Fibroblast of mammary gland (primary cell): Measurements from ENCODE around the gene USP7.

Source experiments
- DNase-seq: peaks from one replicate; pipeline ENCODE4 v3.0.0-alpha.2; 2010; ENCODE audit warnings: low read depth
- H3K4me3 ChIP-seq: 2 replicates; pipeline ENCODE4 v1.5.1; 2011; ENCODE audit warnings: low read depth, mild to moderate bottlenecking, low read length, moderate library complexity; ENCODE audit not compliant: control insufficient read depth
- TF ChIP-seq, protein P1 (sequence below): conservative IDR thresholded peaks from 2 replicates; pipeline ENCODE4 v1.5.1; 2011; ENCODE audit warnings: low read depth, low read length, inconsistent platforms; ENCODE audit not compliant: control insufficient read depth, insufficient read depth

USP7 gene

DNA sequence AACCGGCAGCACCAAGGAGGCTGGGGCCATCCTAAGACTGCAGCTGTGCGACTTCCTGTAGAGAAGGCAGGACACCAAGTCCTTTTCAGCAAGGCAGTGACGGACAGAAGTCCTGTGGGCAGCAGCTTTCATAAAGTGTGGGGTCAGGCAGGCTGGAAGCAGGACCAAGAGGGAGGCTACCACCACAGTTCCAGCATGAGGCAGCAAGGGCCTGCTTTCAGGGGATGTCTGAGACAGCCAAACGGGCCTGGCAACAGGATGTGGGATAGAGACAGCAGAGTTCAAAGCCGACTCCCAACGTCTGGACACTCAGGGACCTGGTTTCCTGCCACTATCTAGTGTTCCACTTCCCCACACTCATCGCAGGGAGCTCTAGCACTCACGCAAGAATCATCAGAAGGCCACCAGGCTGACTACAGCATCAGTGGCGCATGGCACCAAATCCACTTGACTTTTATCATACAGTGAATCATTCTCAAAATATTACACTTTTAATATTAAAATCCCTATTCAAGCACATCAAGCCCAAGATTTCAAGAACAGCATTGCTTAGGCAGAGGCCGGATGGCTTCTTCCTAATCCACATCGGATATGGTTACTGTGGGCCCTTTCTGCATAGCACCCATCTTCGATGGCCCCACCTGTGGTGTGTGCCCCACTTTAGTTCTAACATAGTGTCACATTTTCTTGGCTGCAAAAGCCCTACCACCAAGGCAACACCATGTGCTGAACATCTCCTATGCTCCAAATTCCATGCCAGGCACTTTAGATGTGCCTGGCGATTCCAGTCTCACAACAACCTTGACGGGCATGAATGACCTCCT, 5.2 kb downstream of the USP7 start:
- DNase-seq = peak; percentile 73
- H3K4me3 ChIP-seq = no peak overlapping the region
- TF ChIP-seq, protein P1, sequence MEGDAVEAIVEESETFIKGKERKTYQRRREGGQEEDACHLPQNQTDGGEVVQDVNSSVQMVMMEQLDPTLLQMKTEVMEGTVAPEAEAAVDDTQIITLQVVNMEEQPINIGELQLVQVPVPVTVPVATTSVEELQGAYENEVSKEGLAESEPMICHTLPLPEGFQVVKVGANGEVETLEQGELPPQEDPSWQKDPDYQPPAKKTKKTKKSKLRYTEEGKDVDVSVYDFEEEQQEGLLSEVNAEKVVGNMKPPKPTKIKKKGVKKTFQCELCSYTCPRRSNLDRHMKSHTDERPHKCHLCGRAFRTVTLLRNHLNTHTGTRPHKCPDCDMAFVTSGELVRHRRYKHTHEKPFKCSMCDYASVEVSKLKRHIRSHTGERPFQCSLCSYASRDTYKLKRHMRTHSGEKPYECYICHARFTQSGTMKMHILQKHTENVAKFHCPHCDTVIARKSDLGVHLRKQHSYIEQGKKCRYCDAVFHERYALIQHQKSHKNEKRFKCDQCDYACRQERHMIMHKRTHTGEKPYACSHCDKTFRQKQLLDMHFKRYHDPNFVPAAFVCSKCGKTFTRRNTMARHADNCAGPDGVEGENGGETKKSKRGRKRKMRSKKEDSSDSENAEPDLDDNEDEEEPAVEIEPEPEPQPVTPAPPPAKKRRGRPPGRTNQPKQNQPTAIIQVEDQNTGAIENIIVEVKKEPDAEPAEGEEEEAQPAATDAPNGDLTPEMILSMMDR = no peak

DNA sequence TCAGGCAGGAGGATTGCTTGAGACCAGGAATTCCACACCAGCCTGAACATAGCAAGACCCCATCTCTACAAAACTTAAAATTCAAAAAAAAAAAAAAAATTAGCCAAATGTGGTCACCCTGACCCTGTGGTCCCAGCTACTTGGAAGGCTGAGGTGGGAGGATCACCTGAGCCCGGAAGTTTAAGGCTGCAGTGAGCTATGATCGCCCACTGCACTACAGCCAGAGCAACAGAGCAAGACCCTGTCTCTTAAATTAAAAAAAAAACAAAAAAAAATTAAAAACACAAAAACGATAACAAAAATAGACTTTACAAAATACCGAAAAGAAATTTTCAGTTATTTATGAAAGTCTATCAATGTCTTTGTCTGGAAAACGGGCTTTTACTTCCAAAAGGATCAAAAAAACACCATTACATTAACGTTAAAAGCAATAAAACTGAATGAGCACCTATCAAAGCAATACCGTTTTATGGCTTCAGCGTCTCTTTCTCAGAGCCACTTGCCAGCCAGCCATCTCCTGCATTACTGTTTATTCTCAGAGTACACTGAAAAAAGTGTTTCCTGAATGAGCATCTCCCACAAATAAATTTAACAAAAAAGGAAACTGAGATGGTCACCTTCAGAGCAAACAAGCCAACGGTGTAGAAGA, 6.1 kb downstream of the USP7 start:
- DNase-seq = no peak
- TF ChIP-seq, protein P1 = no peak
- no peak overlapping the region for H3K4me3 ChIP-seq

DNA sequence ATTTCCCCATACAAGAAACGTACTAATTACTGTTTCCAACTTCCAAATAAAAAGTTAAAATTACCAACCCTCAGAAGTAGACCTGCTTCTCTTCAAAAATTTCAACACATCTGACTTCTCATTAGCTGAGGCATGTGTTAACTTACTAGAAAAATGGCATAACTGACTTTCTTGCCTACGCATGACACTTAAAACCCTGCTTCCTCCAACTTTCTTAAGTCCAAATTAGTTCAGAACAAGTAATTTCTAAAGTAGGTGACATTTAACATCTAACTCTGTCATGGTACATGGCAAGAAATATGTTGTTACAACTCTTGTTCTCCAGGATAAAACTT, 6.7 kb downstream of the USP7 start:
- H3K4me3 ChIP-seq = no peak overlapping the region
- no peak for DNase-seq
- TF ChIP-seq, protein P1 = no peak

DNA sequence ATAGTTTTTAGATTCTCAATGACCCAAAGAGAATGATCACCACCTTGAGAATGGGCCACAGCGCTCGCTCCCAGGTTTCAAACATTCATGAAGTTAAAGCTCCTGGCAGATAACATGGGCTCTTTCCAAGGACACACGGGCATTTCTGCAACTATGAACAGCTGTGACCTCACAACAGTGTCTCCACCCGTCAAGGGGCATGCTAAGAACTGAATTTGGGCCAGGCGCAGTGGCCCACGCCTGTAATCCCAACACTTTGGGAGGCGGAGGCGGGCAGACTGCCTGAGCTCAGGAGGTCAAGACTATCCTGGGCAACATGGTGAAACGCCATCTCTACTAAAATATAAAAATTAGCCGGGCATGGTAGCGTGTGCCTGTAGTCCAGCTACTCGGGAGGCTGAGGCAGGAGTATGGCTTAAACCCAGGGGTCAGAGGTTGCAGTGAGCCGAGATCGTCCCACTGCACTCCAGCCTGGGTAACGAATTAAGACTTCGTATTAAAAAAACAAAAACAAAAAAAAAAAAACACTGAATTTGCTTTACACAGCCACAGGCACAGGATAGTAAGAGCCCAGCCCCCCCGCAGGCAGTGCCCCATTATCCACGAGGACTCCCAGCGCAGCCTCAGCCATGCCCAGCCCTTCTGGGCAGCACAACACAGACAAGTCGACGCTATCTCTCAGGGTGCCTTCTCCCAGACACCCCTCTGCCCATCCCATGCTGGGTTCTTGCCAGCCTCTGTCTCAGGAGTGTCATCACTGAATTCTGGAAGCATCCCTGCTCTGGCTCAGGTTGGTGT, 7.2 kb downstream of the USP7 start:
- no peak for DNase-seq
- TF ChIP-seq, protein P1 = no peak
- H3K4me3 ChIP-seq = no peak overlapping the region

DNA sequence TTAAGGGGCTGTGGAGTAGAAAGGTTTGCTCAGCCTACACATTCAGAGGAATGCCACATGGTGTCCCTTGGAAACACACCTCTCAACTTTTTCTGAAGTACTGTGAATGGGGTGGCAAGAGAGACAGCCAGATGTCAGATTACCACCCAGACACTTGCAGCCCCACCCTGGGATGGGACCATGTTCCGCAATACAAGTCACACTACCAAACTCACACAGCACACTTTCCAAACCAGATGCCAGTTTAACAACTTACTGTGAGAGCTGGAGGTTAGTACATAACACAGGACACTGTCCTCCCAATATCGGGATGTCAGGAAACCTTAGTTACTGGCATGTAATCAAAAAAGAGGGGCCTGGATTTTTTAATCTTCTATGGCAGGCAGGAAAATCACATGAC, 7.9 kb downstream of the USP7 start:
- TF ChIP-seq, protein P1 = no peak
- DNase-seq = no peak
- no peak overlapping the region for H3K4me3 ChIP-seq

DNA sequence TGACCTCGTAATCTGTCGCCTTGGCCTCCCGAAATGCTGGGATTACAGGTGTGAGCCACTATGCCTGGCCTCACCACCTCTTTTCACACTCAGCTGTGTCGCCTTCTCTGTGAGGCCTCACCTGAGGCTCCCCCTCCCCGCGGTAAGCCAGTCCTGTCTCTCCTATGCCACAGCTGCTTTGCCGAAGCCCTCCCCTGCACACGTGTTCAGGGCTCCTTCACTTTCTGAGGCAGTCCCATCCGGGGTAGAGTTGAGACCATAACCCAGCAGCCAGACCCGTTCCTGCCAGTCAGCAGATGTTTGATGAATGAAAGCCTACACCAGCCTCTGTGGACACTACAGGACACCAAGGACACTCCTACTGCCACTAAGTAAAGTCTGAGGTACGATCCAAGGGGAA, 10.6 kb downstream of the USP7 start:
- H3K4me3 ChIP-seq = no peak overlapping the region
- no peak for DNase-seq
- TF ChIP-seq, protein P1 = no peak
